Measurements from ENCODE around the gene TMEM247. TPM values are rescaled to one million over a fixed set of nuclear protein-coding genes. Genes with fewer than 3 reads are reported as not detected.

TMEM247 gene
- total RNA-seq, 4 donors from 2014 or later: not detected

DNA sequence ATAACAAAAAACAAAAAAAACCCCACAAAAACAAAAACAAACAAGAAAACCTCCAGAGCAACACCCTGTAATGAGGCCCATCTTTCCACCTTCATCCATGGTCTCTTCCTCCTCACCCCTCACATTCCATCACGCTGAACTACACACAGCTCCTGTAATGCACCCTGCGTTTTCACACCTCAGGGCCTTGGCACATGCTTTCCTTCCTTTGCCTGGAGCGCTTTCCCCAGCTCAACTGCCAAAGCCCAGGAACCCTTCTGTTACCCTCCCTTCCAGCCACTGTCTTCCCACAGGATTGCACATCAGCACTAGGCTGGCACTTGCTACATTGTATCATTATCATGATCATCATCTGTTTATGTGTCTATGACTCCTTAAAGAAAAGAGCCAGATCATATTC lies 29.4 kb downstream of the TMEM247 start:
- Histone ChIP-seq H3K27ac (no peak overlapping the region), H3K9me3 (no peaks in the 10 kb centered on the region), H3K4me3 (no peak overlapping the region), H3K36me3 (no peaks in the 10 kb centered on the region), H3K4me1 (no peaks in the 10 kb centered on the region), H3K27me3 (no peaks in the 10 kb centered on the region)
- 66% methylated on average over 3 of the region's 3 CpGs for WGBS
- DNase-seq (ENCODE audit: low spot score in 2 of 2): no peak
- TF ChIP-seq, protein P1, sequence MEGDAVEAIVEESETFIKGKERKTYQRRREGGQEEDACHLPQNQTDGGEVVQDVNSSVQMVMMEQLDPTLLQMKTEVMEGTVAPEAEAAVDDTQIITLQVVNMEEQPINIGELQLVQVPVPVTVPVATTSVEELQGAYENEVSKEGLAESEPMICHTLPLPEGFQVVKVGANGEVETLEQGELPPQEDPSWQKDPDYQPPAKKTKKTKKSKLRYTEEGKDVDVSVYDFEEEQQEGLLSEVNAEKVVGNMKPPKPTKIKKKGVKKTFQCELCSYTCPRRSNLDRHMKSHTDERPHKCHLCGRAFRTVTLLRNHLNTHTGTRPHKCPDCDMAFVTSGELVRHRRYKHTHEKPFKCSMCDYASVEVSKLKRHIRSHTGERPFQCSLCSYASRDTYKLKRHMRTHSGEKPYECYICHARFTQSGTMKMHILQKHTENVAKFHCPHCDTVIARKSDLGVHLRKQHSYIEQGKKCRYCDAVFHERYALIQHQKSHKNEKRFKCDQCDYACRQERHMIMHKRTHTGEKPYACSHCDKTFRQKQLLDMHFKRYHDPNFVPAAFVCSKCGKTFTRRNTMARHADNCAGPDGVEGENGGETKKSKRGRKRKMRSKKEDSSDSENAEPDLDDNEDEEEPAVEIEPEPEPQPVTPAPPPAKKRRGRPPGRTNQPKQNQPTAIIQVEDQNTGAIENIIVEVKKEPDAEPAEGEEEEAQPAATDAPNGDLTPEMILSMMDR (IDR thresholded peaks at IDR 0.05): no peak
- TF ChIP-seq EP300 (IDR thresholded peaks at IDR 0.05) (no peak), POLR2AphosphoS5 (IDR thresholded peaks at IDR 0.05) (no peak), POLR2A (IDR thresholded peaks at IDR 0.05) (no peak)

DNA sequence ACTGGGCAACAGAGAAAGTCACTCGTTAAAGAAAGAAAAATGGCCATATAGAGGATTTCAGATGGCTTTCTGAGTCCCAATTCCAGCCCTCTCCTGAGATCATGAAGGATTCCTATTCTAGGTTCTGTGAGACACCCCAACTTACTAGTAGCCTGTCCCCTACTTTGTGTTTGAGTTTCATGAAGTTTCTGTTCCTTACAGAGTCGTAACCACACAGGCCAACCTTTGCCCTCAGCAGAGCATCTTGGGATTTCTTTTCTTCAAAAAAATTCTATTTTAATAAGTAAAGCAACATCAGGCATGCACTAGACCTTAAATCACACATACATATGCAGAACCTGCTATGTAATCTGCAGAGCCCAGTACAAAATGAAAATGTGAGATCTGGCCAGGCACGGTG lies 30.4 kb downstream of the TMEM247 start:
- DNase-seq (ENCODE audit: low spot score in 2 of 2): no peak
- H3K27me3 ChIP-seq: no peaks in the 10 kb centered on the region
- no peak overlapping the region for H3K27ac ChIP-seq
- H3K36me3 ChIP-seq: no peaks in the 10 kb centered on the region
- H3K4me1 ChIP-seq: no peaks in the 10 kb centered on the region
- WGBS: 91% methylated on average over 3 of the region's 3 CpGs
- H3K4me3 ChIP-seq: no peak overlapping the region
- TF ChIP-seq, protein P1 (IDR thresholded peaks at IDR 0.05): no peak
- no peak for TF ChIP-seq EP300 (IDR thresholded peaks at IDR 0.05)
- no peak for TF ChIP-seq POLR2AphosphoS5 (IDR thresholded peaks at IDR 0.05)
- TF ChIP-seq POLR2A (IDR thresholded peaks at IDR 0.05): no peak
- no peaks in the 10 kb centered on the region for H3K9me3 ChIP-seq

DNA sequence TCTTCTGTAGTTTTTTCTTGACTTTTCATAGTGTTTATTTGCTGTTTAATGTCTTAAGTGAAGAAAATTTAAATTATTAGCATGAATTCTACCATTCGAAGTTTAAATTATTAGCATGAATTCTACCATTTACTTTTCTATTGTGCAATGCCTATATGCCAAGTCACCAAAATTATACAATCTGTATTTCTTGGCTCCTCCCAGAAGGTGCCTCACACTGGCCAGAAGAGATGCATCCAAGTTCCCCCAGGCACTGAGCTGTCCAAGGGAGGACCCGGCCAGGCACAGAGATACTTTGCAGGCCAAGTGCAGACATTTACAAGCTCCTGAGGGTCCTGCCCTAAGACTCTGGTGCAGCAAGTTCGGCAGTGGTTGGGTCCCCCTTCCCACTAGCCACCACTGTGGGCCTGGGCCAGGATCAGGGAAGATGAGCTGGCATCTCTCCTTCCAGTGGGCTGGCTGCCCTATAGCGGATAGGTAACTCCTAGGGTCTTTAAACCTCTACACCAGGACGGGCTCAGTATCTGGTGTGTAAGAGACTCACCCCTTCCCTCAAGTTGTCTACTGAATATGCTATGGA lies 31.3 kb downstream of the TMEM247 start:
- 83% methylated on average over 3 of the region's 5 CpGs for WGBS
- Histone ChIP-seq H3K4me1 (no peaks in the 10 kb centered on the region), H3K36me3 (no peaks in the 10 kb centered on the region), H3K27ac (no peak overlapping the region), H3K9me3 (no peaks in the 10 kb centered on the region), H3K27me3 (no peaks in the 10 kb centered on the region), H3K4me3 (no peak overlapping the region)
- TF ChIP-seq EP300 (IDR thresholded peaks at IDR 0.05) (no peak), POLR2AphosphoS5 (IDR thresholded peaks at IDR 0.05) (no peak)
- no peak for DNase-seq (ENCODE audit: low spot score in 2 of 2)

- Histone ChIP-seq H3K4me1 (no peaks in the 10 kb centered on the region), H3K9me3 (peaks cover 8% of the 10 kb centered on the region), H3K36me3 (no peaks in the 10 kb centered on the region), H3K4me3 (no peak overlapping the region), H3K27me3 (no peaks in the 10 kb centered on the region), H3K27ac (no peak overlapping the region)
- 95% methylated on average over 10 of the region's 10 CpGs for WGBS
- DNase-seq (ENCODE audit: low spot score in 2 of 2): no peak
- TF ChIP-seq, protein P1 (IDR thresholded peaks at IDR 0.05): no peak
- TF ChIP-seq POLR2A (IDR thresholded peaks at IDR 0.05) (no peak), EP300 (IDR thresholded peaks at IDR 0.05) (no peak), POLR2AphosphoS5 (IDR thresholded peaks at IDR 0.05) (no peak)
Observed at GRCh38 chr2:46512185-46512584, 32.8 kb downstream of the TMEM247 start.

GRCh38 chr2:46514738-46515137 lies 35.4 kb downstream of the TMEM247 start:
- H3K4me3 ChIP-seq: no peak overlapping the region
- peaks cover 8% of the 10 kb centered on the region for H3K9me3 ChIP-seq
- no peaks in the 10 kb centered on the region for H3K27me3 ChIP-seq
- TF ChIP-seq EP300 (IDR thresholded peaks at IDR 0.05): no peak
- TF ChIP-seq POLR2AphosphoS5 (IDR thresholded peaks at IDR 0.05): no peak
- no peak for TF ChIP-seq POLR2A (IDR thresholded peaks at IDR 0.05)
- TF ChIP-seq, protein P1 (IDR thresholded peaks at IDR 0.05): no peak
- no peak for DNase-seq (ENCODE audit: low spot score in 2 of 2)
- peaks cover 7% of the 10 kb centered on the region for H3K4me1 ChIP-seq
- WGBS: 92% methylated on average over 1 of the region's 1 CpG
- no peak overlapping the region for H3K27ac ChIP-seq
- H3K36me3 ChIP-seq: no peaks in the 10 kb centered on the region

DNA sequence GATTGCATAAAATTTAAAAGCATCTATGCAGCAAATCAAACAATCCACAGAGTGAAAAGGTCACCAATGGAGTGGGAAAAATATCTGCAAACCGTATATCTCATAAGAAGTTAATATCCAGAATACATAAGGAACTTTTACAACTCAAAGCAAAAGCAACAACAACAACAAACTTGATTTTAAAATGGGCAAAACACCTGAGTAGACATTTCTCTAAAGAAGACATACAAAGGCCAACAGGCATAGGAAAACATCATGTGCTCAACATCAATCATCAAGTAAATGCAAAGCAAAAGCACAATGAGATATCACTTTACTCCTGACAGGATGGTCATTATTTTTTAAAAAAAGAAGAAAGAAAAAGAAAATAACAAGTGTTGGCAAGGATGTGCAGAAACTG lies 38.1 kb downstream of the TMEM247 start:
- no peak overlapping the region for H3K27ac ChIP-seq
- no peaks in the 10 kb centered on the region for H3K36me3 ChIP-seq
- H3K4me3 ChIP-seq: no peak overlapping the region
- peaks cover 8% of the 10 kb centered on the region for H3K9me3 ChIP-seq
- TF ChIP-seq, protein P1 (IDR thresholded peaks at IDR 0.05): no peak
- TF ChIP-seq POLR2A (IDR thresholded peaks at IDR 0.05) (no peak), EP300 (IDR thresholded peaks at IDR 0.05) (no peak), POLR2AphosphoS5 (IDR thresholded peaks at IDR 0.05) (no peak)
- peaks cover 27% of the 10 kb centered on the region for H3K4me1 ChIP-seq
- H3K27me3 ChIP-seq: no peaks in the 10 kb centered on the region
- 72% methylated on average over 1 of the region's 1 CpG for WGBS
- no peak for DNase-seq (ENCODE audit: low spot score in 2 of 2)

Measured in suprapubic skin (tissue), 4 donors.